Activated CD4-positive, alpha-beta T cell treated with anti-CD3 and anti-CD28 coated beads, Interleukin-2, amount 10 ng/mL, durations not matched to agents 24 days and 14 days (primary cell): ENCODE results near the gene KATNBL1. TPM values are rescaled to one million over a fixed set of nuclear protein-coding genes. Genes with fewer than 3 reads are reported as not detected.

Experiments
- DNase-seq: peaks from one replicate; pipeline ENCODE4 v3.0.0; 2022
- H3K27ac Mint-ChIP-seq: one replicate; pipeline ENCODE4 v1.8.0; 2022; ENCODE audit warnings: mild to moderate bottlenecking, mixed read lengths
- H3K27me3 Mint-ChIP-seq: one replicate; pipeline ENCODE4 v1.8.0; 2022; ENCODE audit warnings: mixed read lengths
- H3K36me3 Mint-ChIP-seq: one replicate; pipeline ENCODE4 v1.8.0; 2022; ENCODE audit warnings: low read depth, mild to moderate bottlenecking, mixed read lengths
- H3K4me1 Mint-ChIP-seq: one replicate; pipeline ENCODE4 v1.8.0; 2021; ENCODE audit warnings: mixed read lengths
- H3K4me3 Mint-ChIP-seq: one replicate; pipeline ENCODE4 v1.8.0; 2022; ENCODE audit warnings: mild to moderate bottlenecking, moderate library complexity, mixed read lengths
- H3K9me3 Mint-ChIP-seq: one replicate; pipeline ENCODE4 v1.8.0; 2021; ENCODE audit warnings: mixed read lengths
- intact Hi-C: fragments of 100-400 bp; cut with micrococcal nuclease; formaldehyde crosslinking; loops from one replicate; pipeline ENCODE4 v1.15.1; 2023
- total RNA-seq: library from RNA; stranded (reverse); gene quantifications from 2 replicates; pipeline ENCODE4 v1.2.3, GENCODE V29; 2022

The KATNBL1 gene, protein sequence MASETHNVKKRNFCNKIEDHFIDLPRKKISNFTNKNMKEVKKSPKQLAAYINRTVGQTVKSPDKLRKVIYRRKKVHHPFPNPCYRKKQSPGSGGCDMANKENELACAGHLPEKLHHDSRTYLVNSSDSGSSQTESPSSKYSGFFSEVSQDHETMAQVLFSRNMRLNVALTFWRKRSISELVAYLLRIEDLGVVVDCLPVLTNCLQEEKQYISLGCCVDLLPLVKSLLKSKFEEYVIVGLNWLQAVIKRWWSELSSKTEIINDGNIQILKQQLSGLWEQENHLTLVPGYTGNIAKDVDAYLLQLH
- total RNA-seq, result 41.1 and 44.2 TPM in 2 replicates

DNA sequence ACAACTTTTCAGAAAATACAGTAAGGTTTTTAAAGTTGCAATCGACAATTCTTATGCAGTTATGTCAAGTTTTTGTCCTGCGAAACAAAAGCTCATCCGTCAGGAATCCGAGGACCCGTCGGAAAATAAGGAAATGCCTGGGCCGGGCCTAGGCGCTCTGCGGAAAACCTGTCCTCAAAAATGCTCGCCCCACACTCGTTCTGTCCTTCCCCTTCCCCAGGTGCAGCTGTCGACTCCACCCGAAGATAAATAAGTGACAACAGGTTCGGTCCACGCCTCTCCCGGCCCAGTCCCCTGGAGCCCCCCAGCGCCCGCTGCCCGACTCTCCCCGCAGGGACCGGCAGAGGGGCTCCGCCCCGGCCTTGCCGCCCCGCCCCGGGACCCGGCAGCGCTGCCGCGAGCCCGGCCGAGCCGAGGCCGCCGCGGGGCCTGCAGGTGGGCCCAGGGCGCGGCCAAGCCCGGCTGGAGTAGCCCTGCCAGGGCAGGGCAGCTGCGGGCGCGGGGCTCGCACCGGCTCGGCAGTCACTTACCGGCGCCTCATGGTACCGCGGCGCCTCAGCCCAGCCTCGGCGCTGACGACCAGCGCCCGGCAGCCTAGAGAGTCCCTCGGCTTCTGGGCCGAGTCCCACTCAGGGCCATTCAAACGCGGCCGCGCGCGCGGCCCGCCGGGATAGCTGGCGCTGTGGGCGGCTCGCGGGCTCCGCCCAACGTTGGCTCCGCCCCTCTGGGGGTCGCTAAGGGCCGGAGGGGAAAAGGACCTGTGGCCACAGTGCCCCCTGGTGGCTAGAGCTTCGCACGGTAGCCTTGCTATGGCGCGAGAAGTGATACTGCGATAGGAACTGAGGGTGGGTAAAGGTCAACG is at the start of gene KATNBL1:
KATNBL1 (minus strand) TSS at position 676 of the 862 bp plus-strand sequence. CDS start 46,420 bp downstream, outside the sequence.
- H3K4me3 Mint-ChIP-seq, result peak within 1 kb of the TSS; percentile 87
- peak within 1 kb of the TSS; percentile 81 for H3K27ac Mint-ChIP-seq
- peak; percentile 99 for DNase-seq
- H3K36me3 Mint-ChIP-seq, result peaks cover 12% of the 10 kb centered on the region
- no peaks in the 10 kb centered on the region for H3K9me3 Mint-ChIP-seq
- H3K27me3 Mint-ChIP-seq, result peaks cover 6% of the 10 kb centered on the region
- H3K4me1 Mint-ChIP-seq, result peaks cover 16% of the 10 kb centered on the region
- intact Hi-C loops, result loop anchor here (1.0 to 2.0 kb wide), 5 partner anchors 16 to 171 kb away; partner anchors contain the start of genes AVEN, EMC4 and PGBD4

DNA sequence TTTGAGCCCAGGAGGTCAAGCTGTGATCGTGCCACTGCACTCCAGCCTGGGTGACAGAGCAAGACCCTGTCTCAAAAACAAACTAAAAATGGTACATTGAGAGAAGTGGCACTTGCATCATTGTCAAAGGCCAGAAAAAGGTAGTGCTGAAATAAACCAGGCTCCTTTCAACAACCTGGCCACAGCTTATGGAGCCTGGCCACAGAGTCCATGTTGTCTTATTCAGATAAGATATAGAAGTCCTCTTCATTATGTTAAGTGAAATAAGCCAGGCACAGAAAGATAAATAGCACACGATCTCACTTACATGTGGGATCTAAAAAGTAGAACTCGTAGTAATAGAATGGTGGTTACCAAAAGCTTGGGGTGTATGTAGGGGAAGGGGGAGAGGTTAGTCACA is 49.7 kb upstream of the KATNBL1 start:
- intact Hi-C loops, result no loop called here
- no peak overlapping the region for H3K4me3 Mint-ChIP-seq
- H3K27ac Mint-ChIP-seq, result no peak overlapping the region
- no peaks in the 10 kb centered on the region for H3K9me3 Mint-ChIP-seq
- no peaks in the 10 kb centered on the region for H3K27me3 Mint-ChIP-seq
- peaks cover 16% of the 10 kb centered on the region for H3K36me3 Mint-ChIP-seq
- H3K4me1 Mint-ChIP-seq, result peaks cover 2% of the 10 kb centered on the region
- DNase-seq, result no peak

DNA sequence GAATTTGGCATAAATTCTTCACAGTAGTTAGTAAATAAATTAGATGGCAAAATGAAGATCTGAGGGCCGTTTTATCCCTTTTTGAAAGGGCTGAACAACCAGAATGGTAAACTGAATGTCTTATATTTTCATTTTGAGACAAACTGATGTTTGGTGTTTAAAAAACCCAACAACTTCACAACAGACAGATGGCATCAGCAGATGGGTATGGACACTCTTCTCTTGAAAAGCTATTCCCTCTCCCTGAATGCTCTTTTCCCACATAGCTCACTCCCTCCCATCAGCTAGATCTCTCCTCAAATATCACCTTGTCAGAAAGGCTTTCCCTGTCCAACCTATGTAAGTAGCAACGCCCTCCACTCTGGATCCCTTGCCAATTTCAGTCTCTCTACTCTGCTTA is 48.3 kb upstream of the KATNBL1 start:
- Mint-ChIP-seq H3K4me1 (no peaks in the 10 kb centered on the region), H3K9me3 (no peaks in the 10 kb centered on the region), H3K27me3 (no peaks in the 10 kb centered on the region), H3K36me3 (peaks cover 27% of the 10 kb centered on the region), H3K27ac (no peak overlapping the region), H3K4me3 (no peak overlapping the region)
- no peak for DNase-seq
- intact Hi-C loops, result no loop called here

DNA sequence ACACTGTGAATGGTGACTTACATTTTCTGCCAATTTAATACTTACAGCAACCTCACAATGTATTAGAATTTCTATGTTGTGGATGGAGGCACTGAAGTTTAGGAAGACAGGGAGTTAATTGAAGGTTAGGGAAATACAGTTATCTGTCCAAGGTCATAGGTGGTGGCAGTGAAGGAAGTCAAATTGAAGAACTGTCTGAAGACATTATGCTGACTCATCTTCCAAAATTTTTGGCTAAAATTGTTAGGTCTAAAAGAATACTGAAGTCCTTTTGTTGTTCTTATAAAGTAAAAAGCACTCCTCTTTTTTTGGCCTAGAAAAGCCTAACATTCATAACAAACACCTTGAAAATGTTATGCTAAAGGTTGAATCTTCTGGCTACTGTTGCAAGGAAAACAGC is 42.6 kb upstream of the KATNBL1 start:
- Mint-ChIP-seq H3K27ac (no peak overlapping the region), H3K36me3 (peaks cover 45% of the 10 kb centered on the region), H3K27me3 (no peaks in the 10 kb centered on the region)

DNA sequence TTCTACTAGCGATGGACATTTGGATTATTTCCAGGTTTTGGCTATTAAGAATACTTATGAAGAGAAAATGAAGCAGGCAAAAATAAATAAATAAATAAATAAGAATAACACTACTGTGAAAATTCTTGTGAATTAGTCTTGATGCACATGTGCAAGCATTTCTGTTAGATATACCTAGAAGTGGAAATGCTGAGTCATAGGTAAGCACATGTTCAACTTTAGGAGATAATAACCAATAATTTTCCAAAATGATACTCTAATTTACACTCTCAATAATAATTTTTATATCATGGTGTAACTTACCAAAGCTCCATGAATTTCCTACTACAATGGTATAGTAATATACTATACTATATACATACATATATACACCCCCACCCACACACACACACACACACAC is 38.3 kb upstream of the KATNBL1 start:
- no peak for DNase-seq
- no peaks in the 10 kb centered on the region for H3K9me3 Mint-ChIP-seq
- no peak overlapping the region for H3K27ac Mint-ChIP-seq
- peaks cover 3% of the 10 kb centered on the region for H3K4me1 Mint-ChIP-seq
- H3K4me3 Mint-ChIP-seq, result no peak overlapping the region
- intact Hi-C loops, result loop anchor here (10.0 kb wide), 1 partner anchor 187 kb away; the partner anchor contains the start of gene GOLGA8A
- no peaks in the 10 kb centered on the region for H3K27me3 Mint-ChIP-seq
- peaks cover 39% of the 10 kb centered on the region for H3K36me3 Mint-ChIP-seq

More for the DNA sequence above, 42.6 kb upstream of the KATNBL1 start:
- intact Hi-C loops, result no loop called here
- Mint-ChIP-seq H3K4me1 (peaks cover 3% of the 10 kb centered on the region), H3K9me3 (no peaks in the 10 kb centered on the region), H3K4me3 (no peak overlapping the region)
- DNase-seq, result no peak

DNA sequence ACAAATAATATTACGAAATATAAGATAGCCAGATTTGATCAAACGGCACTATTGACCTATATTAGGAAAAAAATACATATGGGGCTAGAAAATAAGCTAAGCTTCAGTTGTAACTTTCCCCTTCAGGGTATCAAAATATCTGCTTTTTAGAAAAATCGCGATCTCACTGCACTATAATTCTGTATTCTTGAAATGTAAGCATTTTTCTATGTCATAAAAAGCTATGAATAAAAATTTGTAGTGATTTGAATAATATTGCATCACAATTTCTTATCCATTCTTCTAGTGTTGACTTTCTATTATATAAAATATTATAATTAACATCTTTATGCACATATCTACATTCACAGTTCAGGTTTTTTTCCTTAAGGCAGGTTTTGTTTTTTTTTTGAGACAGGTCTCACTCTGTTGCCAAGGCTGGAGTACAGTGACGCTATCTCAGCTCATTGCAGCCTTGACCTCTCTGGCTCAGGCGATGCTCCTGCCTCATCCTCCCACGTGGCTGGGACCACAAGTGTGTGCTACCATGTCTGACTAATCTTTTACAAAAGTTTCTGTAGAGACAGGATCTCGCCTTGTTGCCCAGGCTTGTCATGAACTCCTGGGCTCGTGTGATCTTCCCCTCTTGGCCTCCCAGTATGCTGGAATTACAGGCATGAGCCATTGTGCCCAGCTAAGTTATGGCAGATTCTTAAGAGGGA is 36.5 kb upstream of the KATNBL1 start:
- Mint-ChIP-seq H3K27ac (no peak overlapping the region), H3K27me3 (no peaks in the 10 kb centered on the region), H3K9me3 (no peaks in the 10 kb centered on the region), H3K36me3 (peaks cover 33% of the 10 kb centered on the region), H3K4me1 (peaks cover 8% of the 10 kb centered on the region), H3K4me3 (no peak overlapping the region)
- intact Hi-C loops, result loop anchor here (10.0 kb wide), 1 partner anchor 188 kb away; the partner anchor contains the start of gene GOLGA8A
- no peak for DNase-seq

DNA sequence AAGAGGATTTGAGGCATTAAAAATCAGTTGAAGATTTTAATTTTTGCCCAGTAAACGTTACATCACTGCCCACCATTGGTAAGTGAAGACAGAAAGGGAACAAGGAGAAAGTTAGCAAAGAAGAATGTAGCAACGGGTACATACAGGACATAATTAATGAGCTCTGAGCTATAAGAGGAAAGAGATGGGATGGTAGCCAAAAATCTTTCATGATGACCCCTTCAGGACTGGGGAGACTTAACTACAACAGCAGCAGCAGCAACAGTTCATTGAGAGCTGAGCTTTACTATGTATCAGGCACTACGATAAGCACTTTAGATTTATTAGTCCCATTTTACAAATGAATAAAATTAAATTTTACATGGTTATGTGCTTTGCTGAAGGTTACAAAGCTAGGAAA is 33.3 kb upstream of the KATNBL1 start:
- Mint-ChIP-seq H3K27ac (peak overlapping the region; percentile 36), H3K36me3 (peaks cover 29% of the 10 kb centered on the region), H3K27me3 (no peaks in the 10 kb centered on the region), H3K9me3 (no peaks in the 10 kb centered on the region), H3K4me3 (no peak overlapping the region), H3K4me1 (peaks cover 21% of the 10 kb centered on the region)
- no peak for DNase-seq
- intact Hi-C loops, result loop anchor here (10.0 kb wide), 1 partner anchor 192 kb away; the partner anchor contains the start of gene GOLGA8A

DNA sequence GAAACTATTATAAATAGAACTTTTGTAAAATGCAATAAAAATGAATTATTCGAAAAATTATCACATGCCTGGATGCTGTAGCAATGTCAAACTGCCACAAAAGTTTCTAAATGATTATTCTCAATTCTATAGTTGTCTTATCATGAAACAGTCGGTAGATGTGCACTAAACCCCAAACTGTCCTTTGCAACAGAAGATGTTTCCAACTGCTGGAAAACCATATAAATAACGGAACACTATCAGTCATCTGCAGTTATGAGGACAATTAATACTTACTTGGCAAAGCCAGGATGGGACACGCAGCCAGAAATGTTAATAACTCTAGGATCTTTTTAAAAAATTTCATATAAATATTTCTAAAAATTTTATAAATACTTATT is 32.4 kb upstream of the KATNBL1 start:
- no peaks in the 10 kb centered on the region for H3K27me3 Mint-ChIP-seq
- no peak overlapping the region for H3K27ac Mint-ChIP-seq
- H3K36me3 Mint-ChIP-seq, result peaks cover 30% of the 10 kb centered on the region
- intact Hi-C loops, result loop anchor here (10.0 kb wide), 1 partner anchor 192 kb away; the partner anchor contains the start of gene GOLGA8A
- no peak overlapping the region for H3K4me3 Mint-ChIP-seq
- peaks cover 21% of the 10 kb centered on the region for H3K4me1 Mint-ChIP-seq
- no peaks in the 10 kb centered on the region for H3K9me3 Mint-ChIP-seq
- DNase-seq, result no peak

DNA sequence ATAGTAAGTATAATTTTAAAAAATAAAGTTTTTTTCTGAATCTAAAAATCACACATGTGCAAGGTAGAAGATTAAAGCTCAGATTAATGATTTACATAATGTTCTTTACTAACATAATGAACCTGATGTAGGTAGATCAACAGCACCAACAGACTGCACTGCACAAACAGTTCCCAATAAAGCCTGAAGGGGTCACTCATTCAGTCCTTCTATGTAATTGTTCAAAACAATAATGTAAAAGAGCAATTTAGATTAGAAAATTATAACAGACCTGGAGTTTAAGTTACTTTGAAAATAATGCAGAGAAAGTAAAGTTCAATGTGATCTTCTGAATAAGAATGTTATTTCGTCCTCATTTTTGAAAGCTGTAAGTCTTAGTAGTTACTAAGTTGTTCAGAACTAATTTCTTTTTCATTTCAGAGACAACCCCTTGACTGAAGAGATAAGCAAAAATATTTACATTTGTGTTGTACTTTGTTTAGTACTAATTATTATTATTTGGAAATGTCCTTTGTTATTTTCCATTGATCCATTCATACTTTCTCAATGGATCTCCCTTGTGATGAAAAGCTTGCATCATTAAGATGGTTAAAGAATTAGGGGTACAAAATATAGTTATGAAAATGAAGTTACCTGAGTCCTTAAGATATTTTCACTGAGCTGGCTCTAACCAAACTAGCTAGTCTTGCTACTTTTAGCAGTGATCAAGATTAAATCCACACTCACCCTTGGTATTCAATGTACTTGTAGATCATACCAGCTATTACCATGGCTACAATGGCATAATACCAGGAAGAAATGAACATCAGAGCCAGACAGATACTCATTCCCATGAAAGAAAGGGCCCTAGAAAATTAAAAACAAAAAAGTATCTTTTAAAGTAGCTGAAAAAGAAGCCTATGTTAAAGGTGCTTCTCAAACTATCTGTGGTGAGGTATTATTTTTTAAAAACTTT is 31.8 kb upstream of the KATNBL1 start:
- H3K36me3 Mint-ChIP-seq, result peaks cover 33% of the 10 kb centered on the region
- H3K27me3 Mint-ChIP-seq, result no peaks in the 10 kb centered on the region
- intact Hi-C loops, result loop anchor here (1.0 to 10.0 kb wide), 2 partner anchors 126 to 193 kb away; partner anchors contain the start of genes GOLGA8A and LPCAT4
- no peak overlapping the region for H3K27ac Mint-ChIP-seq
- peaks cover 21% of the 10 kb centered on the region for H3K4me1 Mint-ChIP-seq
- H3K9me3 Mint-ChIP-seq, result no peaks in the 10 kb centered on the region
- DNase-seq, result peak; percentile 80
- H3K4me3 Mint-ChIP-seq, result no peak overlapping the region

DNA sequence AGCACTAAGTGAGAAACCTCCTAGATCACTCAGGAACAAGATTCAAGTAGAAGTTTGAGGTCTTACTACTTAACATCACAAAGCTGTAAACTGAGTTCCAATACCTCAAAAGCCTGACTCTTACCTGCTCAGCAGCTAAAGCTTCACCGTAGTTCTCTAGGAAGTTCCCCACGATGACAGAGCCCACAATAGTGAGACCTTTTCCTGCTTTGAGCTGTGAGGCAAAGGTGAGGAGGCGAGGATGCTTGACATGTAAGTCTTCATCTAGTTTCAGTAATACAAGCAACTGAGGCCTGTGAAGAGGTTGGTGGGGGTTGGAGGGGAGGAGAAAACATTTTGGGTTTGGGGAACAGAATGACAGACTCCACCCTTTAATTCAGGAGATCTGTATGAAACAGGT is 30.6 kb upstream of the KATNBL1 start:
- peak overlapping the region; percentile 62 for H3K27ac Mint-ChIP-seq
- intact Hi-C loops, result loop anchor here (10.0 kb wide), 1 partner anchor 194 kb away; the partner anchor contains the start of gene GOLGA8A
- peaks cover 42% of the 10 kb centered on the region for H3K36me3 Mint-ChIP-seq
- H3K27me3 Mint-ChIP-seq, result no peaks in the 10 kb centered on the region
- DNase-seq, result no peak
- peaks cover 21% of the 10 kb centered on the region for H3K4me1 Mint-ChIP-seq
- H3K4me3 Mint-ChIP-seq, result peak overlapping the region; percentile 2
- no peaks in the 10 kb centered on the region for H3K9me3 Mint-ChIP-seq

DNA sequence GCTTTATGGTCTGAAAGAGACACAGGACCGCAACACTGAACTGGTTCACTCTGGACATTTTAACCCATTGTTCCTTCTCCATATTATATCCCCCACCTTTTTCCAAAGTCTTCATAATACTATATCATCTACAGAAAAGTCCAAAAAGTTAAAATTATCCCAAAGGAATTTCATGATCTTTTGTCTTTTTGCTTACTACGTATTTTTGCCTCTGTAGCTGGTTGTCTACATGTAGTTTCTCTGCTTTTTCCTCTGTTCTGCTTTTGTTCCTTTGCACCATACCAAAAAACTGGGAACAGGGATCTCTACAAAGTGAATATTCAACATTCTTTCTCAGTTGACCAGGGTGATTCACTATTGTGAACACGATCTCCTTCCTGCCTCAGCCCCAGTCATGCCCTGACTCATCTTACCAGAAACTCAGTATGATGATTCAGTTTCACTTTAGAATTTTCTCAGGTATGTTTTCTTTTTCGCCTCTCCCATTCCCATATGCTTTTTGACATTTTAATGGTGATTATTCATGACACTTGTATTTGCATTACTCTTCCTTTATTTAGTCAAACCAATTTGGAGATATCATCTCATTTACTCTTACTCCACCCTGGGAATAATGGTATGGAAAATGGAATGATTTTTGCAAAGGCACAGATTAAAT is 29.4 kb upstream of the KATNBL1 start:
- DNase-seq, result peak; percentile 71
- Mint-ChIP-seq H3K27ac (peak overlapping the region; percentile 92), H3K9me3 (no peaks in the 10 kb centered on the region), H3K36me3 (peaks cover 44% of the 10 kb centered on the region), H3K4me3 (peak overlapping the region; percentile 77), H3K4me1 (peaks cover 21% of the 10 kb centered on the region), H3K27me3 (no peaks in the 10 kb centered on the region)
- intact Hi-C loops, result loop anchor here (1.0 to 2.0 kb wide), 2 partner anchors 14 to 96 kb away; partner anchors contain the start of gene EMC4

DNA sequence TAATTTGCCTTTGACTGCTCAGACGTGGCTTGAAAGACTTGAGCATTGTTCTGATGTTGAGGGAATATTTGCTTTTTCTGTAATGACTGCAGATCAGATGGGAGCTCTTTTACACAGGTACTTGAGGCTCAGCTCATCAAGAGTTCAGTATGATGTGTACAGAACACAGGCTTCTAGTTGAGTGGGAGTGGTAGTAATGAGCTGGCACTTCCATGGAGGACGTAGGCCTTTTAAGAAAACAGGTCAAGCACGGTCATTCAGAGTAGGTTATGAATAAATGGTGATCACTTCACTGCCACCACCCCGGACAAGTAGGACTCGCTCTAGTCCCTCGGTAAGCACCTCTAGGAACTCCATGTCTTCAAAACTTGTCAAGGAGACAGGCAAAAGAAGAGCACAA is 23.7 kb upstream of the KATNBL1 start:
- no peaks in the 10 kb centered on the region for H3K9me3 Mint-ChIP-seq
- H3K4me1 Mint-ChIP-seq, result peaks cover 1% of the 10 kb centered on the region
- no peak overlapping the region for H3K27ac Mint-ChIP-seq
- DNase-seq, result no peak
- intact Hi-C loops, result no loop called here
- H3K4me3 Mint-ChIP-seq, result no peak overlapping the region
- no peaks in the 10 kb centered on the region for H3K27me3 Mint-ChIP-seq
- H3K36me3 Mint-ChIP-seq, result peaks cover 56% of the 10 kb centered on the region
